Measurements from ENCODE around the gene MRPS18B. TPM values are rescaled to one million over a fixed set of nuclear protein-coding genes. Genes with fewer than 3 reads are reported as not detected.

Gene MRPS18B
- total RNA-seq, 1 donor from 2014 or later, result 57.7 TPM

DNA sequence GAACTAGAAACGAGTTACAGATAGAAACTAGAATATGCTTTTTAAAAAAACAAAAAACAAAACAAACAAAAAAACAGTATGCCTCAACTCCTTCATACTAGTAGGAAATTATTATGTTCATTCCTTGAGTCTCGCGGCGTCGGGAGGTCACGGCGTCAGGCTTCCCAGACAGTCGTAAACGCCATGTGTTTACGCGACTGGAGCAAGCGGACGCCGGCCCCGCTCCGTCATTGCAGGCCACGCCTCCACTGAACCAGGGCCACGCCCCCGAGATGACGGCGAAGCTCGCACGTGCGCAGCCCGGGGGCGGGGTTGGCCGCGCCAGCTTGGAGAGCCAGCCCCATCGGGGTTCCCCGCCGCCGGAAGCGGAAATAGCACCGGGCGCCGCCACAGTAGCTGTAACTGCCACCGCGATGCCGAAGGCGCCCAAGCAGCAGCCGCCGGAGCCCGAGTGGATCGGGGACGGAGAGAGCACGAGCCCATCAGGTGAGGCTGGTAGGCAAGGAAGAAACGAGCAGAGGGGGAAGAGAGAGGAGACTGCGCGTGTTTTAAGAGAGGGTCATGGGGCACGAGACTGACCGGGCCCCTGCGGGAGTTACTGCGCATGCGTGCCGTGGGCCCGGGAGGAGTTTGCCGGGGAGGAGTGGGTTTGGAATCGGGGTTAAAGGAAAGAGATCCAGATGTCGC lies 46.4 kb upstream of the MRPS18B start, which contains the start of gene ABCF1:
Gene ABCF1 (plus strand): TSS at position 368 of the 687 bp plus-strand sequence. CDS start 46 bp downstream, at position 414.
- CTCF ChIA-PET, result interaction anchor here (1.1 to 2.7 kb wide), 4 partner anchors 30 to 160 kb away, joined by 3 to 17 read pairs (median 8); no protein-coding TSS in a partner anchor
- TF ChIP-seq, protein P1, sequence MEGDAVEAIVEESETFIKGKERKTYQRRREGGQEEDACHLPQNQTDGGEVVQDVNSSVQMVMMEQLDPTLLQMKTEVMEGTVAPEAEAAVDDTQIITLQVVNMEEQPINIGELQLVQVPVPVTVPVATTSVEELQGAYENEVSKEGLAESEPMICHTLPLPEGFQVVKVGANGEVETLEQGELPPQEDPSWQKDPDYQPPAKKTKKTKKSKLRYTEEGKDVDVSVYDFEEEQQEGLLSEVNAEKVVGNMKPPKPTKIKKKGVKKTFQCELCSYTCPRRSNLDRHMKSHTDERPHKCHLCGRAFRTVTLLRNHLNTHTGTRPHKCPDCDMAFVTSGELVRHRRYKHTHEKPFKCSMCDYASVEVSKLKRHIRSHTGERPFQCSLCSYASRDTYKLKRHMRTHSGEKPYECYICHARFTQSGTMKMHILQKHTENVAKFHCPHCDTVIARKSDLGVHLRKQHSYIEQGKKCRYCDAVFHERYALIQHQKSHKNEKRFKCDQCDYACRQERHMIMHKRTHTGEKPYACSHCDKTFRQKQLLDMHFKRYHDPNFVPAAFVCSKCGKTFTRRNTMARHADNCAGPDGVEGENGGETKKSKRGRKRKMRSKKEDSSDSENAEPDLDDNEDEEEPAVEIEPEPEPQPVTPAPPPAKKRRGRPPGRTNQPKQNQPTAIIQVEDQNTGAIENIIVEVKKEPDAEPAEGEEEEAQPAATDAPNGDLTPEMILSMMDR (IDR thresholded peaks at IDR 0.05), result no peak
- intact Hi-C loops (cut with micrococcal nuclease), result loop anchor here (1.0 kb wide), 3 partner anchors 15 to 76 kb away; partner anchors contain the start of genes C6orf136, GNL1, MRPS18B and PPP1R10
- Mint-ChIP-seq H3K9me3 (no peaks in the 10 kb centered on the region), H3K4me1 (peaks cover 53% of the 10 kb centered on the region), H3K4me3 (peak within 1 kb of the TSS; percentile 99), H3K27ac (peak within 1 kb of the TSS; percentile 96), H3K27me3 (no peaks in the 10 kb centered on the region), H3K36me3 (ENCODE audit: low read depth) (peaks cover 30% of the 10 kb centered on the region)
- POLR2A ChIA-PET, result interaction anchor here (0.6 to 3.3 kb wide), 26 partner anchors 11 to 1163 kb away, joined by 3 to 63 read pairs (median 5); partner anchors contain the start of genes DHX16, GNL1, MDC1 and MRPS18B
- DNase-seq (peak; percentile 100), ATAC-seq (ENCODE audit: low read depth) (peak; percentile 95)

DNA sequence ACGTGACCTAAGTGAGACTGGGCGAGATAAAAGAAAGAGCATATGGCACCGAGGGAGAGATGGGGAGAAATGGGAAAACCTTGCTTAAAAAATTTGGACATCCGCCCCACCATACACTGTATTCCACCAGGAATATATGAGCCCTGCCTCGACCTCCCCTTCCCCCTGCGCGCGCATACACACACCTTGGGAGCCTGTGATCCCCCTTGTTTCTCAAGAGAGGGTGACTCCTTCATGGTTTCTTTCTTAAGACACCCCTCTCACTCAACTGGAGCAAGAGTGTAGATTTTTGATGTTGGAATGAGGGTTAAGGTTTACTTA lies 45.9 kb upstream of the MRPS18B start:
- TF ChIP-seq, protein P1 (IDR thresholded peaks at IDR 0.05), result no peak
- ChIA-PET CTCF (interaction anchor here (1.1 to 2.7 kb wide), 4 partner anchors 30 to 159 kb away, joined by 3 to 17 read pairs (median 8); no protein-coding TSS in a partner anchor), POLR2A (interaction anchor here (0.7 to 3.3 kb wide), 22 partner anchors 11 to 511 kb away, joined by 3 to 63 read pairs (median 6); partner anchors contain the start of genes DHX16, GNL1, MDC1 and MRPS18B)
- intact Hi-C loops (cut with micrococcal nuclease), result loop anchor here (1.0 kb wide), 3 partner anchors 15 to 76 kb away; partner anchors contain the start of genes C6orf136, GNL1, MRPS18B and PPP1R10
- DNase-seq, result no peak
- Mint-ChIP-seq H3K36me3 (ENCODE audit: low read depth) (peaks cover 35% of the 10 kb centered on the region), H3K4me1 (peaks cover 53% of the 10 kb centered on the region), H3K9me3 (no peaks in the 10 kb centered on the region), H3K4me3 (peak overlapping the region; percentile 99), H3K27ac (peak overlapping the region; percentile 96), H3K27me3 (no peaks in the 10 kb centered on the region)
- ATAC-seq (ENCODE audit: low read depth), result no peak

DNA sequence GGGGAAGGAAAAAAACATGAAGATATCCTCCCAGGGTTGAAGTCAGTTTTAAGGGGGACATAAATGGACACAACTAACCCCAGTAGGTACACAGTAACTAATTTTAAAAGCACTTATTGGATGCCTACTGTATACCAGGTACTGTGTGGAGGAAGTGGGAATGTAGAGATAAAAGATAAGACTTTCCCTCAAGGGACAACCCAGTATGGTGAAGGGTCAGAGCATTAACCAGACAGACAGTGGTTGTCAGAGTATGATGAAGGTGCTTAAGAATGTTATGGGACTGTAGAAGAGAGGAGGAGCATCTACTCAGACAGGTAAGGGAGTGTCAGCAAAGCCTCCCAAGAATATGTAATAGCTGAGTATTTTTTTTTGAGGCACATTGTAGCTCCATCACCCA lies 45.5 kb upstream of the MRPS18B start:
- ChIA-PET POLR2A (no interaction called here), CTCF (no interaction called here)
- H3K9me3 Mint-ChIP-seq, result no peaks in the 10 kb centered on the region
- no peak for DNase-seq
- ATAC-seq (ENCODE audit: low read depth), result no peak
- H3K36me3 Mint-ChIP-seq (ENCODE audit: low read depth), result peaks cover 39% of the 10 kb centered on the region
- H3K4me1 Mint-ChIP-seq, result peaks cover 53% of the 10 kb centered on the region
- intact Hi-C loops (cut with micrococcal nuclease), result no loop called here
- no peaks in the 10 kb centered on the region for H3K27me3 Mint-ChIP-seq
- TF ChIP-seq, protein P1 (IDR thresholded peaks at IDR 0.05), result no peak
- H3K27ac Mint-ChIP-seq, result peak overlapping the region; percentile 96
- peak overlapping the region; percentile 99 for H3K4me3 Mint-ChIP-seq

DNA sequence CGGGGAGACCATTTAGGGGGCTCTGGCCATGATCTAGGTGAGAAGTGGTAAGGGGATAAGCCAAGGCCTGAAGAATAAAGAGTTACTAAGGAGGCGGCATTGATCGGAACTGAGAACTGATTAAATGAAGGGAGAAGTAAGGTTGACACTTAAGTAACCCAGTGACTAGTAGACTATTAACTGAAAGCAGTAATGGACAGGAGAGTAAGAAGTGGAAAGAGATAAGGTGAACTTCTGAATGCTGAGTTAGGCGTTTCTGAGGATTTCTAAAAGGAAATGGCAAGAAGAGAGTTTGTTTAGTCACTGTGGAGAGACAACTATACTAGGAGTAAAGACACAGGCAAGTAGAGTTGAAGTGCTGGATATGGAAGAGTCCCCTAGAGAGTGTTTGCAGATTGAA lies 44.5 kb upstream of the MRPS18B start:
- Mint-ChIP-seq H3K27me3 (no peaks in the 10 kb centered on the region), H3K4me1 (peaks cover 53% of the 10 kb centered on the region), H3K9me3 (no peaks in the 10 kb centered on the region), H3K36me3 (ENCODE audit: low read depth) (peaks cover 49% of the 10 kb centered on the region), H3K4me3 (peak overlapping the region; percentile 99), H3K27ac (no peak overlapping the region)
- ChIA-PET POLR2A (interaction anchor here (0.6 to 1.7 kb wide), 2 partner anchors 16 to 102 kb away, joined by 5 read pairs; partner anchors contain the start of gene PRR3), CTCF (no interaction called here)
- intact Hi-C loops (cut with micrococcal nuclease), result no loop called here
- DNase-seq (no peak), ATAC-seq (ENCODE audit: low read depth) (no peak)
- TF ChIP-seq, protein P1 (IDR thresholded peaks at IDR 0.05), result no peak

DNA sequence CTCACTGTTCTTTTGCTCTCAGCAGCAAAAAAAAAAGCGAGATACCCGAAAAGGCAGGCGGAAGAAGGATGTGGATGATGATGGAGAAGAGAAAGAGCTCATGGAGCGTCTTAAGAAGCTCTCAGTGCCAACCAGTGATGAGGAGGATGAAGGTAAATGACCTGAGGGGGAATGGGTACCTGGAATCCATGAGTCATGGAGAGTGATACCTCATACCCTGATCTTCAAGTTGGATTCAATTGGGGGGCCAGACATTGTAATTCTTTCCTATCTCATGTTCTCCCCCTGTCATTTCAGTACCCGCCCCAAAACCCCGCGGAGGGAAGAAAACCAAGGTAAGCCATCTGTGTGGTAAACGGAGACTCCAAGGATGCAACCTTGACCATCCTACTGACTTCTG lies 39.6 kb upstream of the MRPS18B start:
- Mint-ChIP-seq H3K27me3 (no peaks in the 10 kb centered on the region), H3K36me3 (ENCODE audit: low read depth) (peaks cover 79% of the 10 kb centered on the region), H3K4me1 (peaks cover 20% of the 10 kb centered on the region), H3K27ac (no peak overlapping the region), H3K9me3 (no peaks in the 10 kb centered on the region), H3K4me3 (no peak overlapping the region)
- intact Hi-C loops (cut with micrococcal nuclease), result no loop called here
- ChIA-PET POLR2A (interaction anchor here (1.6 kb wide), 1 partner anchor 33 kb away, joined by 4 read pairs; no protein-coding TSS in a partner anchor), CTCF (interaction anchor here (1.4 kb wide), 1 partner anchor 19 kb away, joined by 4 read pairs; no protein-coding TSS in a partner anchor)
- ATAC-seq (ENCODE audit: low read depth) (no peak), DNase-seq (no peak)
- TF ChIP-seq, protein P1 (IDR thresholded peaks at IDR 0.05), result no peak
